Heart right ventricle (tissue), 16 donors: ENCODE measurements around the gene ZNF891. TPM values are rescaled to one million over a fixed set of nuclear protein-coding genes. Genes with fewer than 3 reads are reported as not detected.

Experiments
- ATAC-seq, 8 donors: fragments of 200-7000 bp; cut with Tn5 transposase; one replicate each; pipeline ENCODE4 v1.9.1; 2020; ENCODE audit warnings: mild to moderate bottlenecking in 8 of 8, moderate library complexity in 8 of 8, moderate number of reproducible peaks in 1 of 8
- DNase-seq, 2 donors: peaks; one replicate each; pipeline ENCODE4 v3.0.0-alpha.2; 2020
- H3K27ac ChIP-seq, 10 donors: fragments of 200-600 bp; sonication (generic) in 2 of 10; one replicate each; pipeline versions ENCODE4 v1.5.0 to v1.8.0; 2020 to 2022; ENCODE audit warnings: mild to moderate bottlenecking in 3 of 10
- H3K27me3 ChIP-seq, 7 donors: fragments of 200-600 bp; one replicate each; pipeline ENCODE4 v1.8.0; 2021 to 2022; ENCODE audit warnings: mild to moderate bottlenecking in 2 of 7
- H3K36me3 ChIP-seq, 9 donors: fragments of 200-600 bp; sonication (generic) in 1 of 9; one replicate each; pipeline versions ENCODE4 v1.5.0 to v1.8.0; 2020 to 2022; ENCODE audit warnings: mild to moderate bottlenecking in 2 of 9
- H3K4me1 ChIP-seq, 9 donors: fragments of 200-600 bp; sonication (generic) in 1 of 9; one replicate each; pipeline versions ENCODE4 v1.5.0 to v1.8.0; 2020 to 2022; ENCODE audit warnings: mild to moderate bottlenecking in 4 of 9
- H3K4me3 ChIP-seq, 10 donors: fragments of 200-600 bp; sonication (generic) in 2 of 10; one replicate each; pipeline versions ENCODE4 v1.5.0 to v1.8.0; 2020 to 2022; ENCODE audit warnings: mild to moderate bottlenecking in 7 of 10, moderate library complexity in 2 of 10
- H3K9me3 ChIP-seq, 11 donors: fragments of 200-600 bp in 10 of 11; sonication (generic) in 2 of 11; one replicate each; pipeline versions ENCODE4 v1.5.0 to v1.8.0; 2013 to 2022; ENCODE audit warnings: mild to moderate bottlenecking in 2 of 11, control low read depth in 1 of 11, moderate library complexity in 1 of 11
- CTCF ChIP-seq, 9 donors: fragments of 200-600 bp; sonication (generic) in 2 of 9; IDR thresholded peaks; one replicate each; pipeline versions ENCODE4 v1.5.0 to v1.8.0; 2021 to 2022; ENCODE audit warnings: antibody characterized with exemption in 9 of 9, mild to moderate bottlenecking in 5 of 9, moderate library complexity in 1 of 9
- WGBS, 2 donors: extraction: QIAGEN DNeasy Blood & Tissue Kit; methylation state at CpG; one replicate each; pipeline ENCODE4 v1.1.7; 2013; ENCODE audit warnings: inconsistent platforms in 1 of 2; 5-methylcytosine and 5-hydroxymethylcytosine counted together
- intact Hi-C, 10 donors: fragments of 100-400 bp; cut with DNase I; formaldehyde crosslinking; loops; one replicate each; pipeline versions ENCODE4 v1.11.1 to v1.14.2; 2022
- polyA plus RNA-seq, 2 donors: library from polyadenylated mRNA; stranded (reverse); fragments of 200-250 nt; gene quantifications; one replicate each; pipeline ENCODE4 v1.2.3, GENCODE V29; 2013
- total RNA-seq, 10 donors: library from RNA; stranded (reverse); fragmentation: NEBNext Ultra II Directional in 3 of 10; extraction: Animal tissue kit (Norgen Biotek cat#: 25700) in 3 of 10; gene quantifications; one replicate each; pipeline versions ENCODE4 v1.2.1 to v1.2.4, GENCODE V29; 2021 to 2023
- donor health status: Arrhythmogenic right ventricular cardiomyopathy.
- donor health status: ischemic (EF 13 %, LVEDD 7.1; RV severe dilation, severe dysfunction).
- donor health status: healthy with polysubstance abuse.
- donor health status: DM: no; HTN: yes; CAD: no.
- donor health status: DM: no; HTN: no; CAD: no.
- donor health status: ischemic (EF 25% LVEDD 6.9; RV normal size, moderate dysfunction).
- donor health status: ischemic (EF 25% LVEDD 5.7; RV mildly dilated, moderate dysfunction).
- donor health status: healthy.
- donor health status: DM: yes; HTN: yes; CAD: no.
- donor health status: Ischemic cardiomyopathy.
- donor health status: ischemic (EF 35%, LVEDD 5.7; RV mildly dilated, moderate dysfunction).
- donor health status: nonischemic (EF 11% LVEDD 7.7; RV severe dilation, severe dysfunction).
- donor health status: DM: yes; HTN: yes; CAD: no.
- donor health status: PGD.
- donor health status: ischemic (EF 29% LVEDD 5.4; RV normal size, mild dysfunction).
- donor health status: nonischemic (EF 23%, LVEDD 6.1; RV moderate dilation, normal function).

Gene ZNF891
- total and polyA plus RNA-seq, 12 donors: 0.23 to 1.2 (median 0.88) TPM

DNA sequence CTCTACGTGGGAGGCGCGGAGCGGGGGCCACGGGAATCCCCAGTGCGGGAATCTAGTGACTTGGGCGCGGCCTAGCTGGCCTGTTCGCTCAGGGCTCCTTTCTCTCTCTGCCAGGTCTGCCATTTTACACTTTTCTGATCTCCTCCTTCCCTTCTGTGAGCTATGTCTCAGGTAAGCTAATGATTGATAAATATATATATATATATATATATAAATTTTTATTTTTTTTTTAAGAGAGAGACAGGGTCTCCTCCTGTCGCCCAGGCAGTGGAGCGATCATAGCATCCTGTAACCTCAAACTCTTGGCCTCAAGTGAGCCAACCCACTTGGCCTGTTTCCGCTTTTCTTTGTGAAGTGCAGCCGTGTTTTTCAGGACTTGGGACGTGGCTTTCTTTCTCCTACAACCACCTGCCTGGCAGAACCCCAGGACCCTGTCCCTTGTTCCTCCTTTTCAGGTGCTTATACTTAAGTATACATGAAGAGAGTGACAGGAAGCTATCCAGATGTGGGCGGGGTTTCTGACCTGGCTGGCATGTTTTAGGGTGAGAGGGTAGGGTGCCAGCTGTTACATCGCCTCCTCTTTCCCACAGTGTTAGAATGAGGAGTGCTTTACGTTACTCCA is 48.8 kb downstream of the ZNF891 start:
- WGBS, 2 donors: 23 to 26% methylated on average over 17 of the region's 17 CpGs
- H3K27me3 ChIP-seq: no peaks in the 10 kb centered on the region

GRCh38 chr12:133080368-133081158 is 49.5 kb downstream of the ZNF891 start, which contains the start of gene ZNF140:
Gene ZNF140, plus strand, starts transcription at chr12:133080923. Its CDS starts 398 bp downstream, at chr12:133081321.
- peak; percentile 95 to 97 for DNase-seq
- Histone ChIP-seq H3K36me3 (peaks cover 0 to 41% (median 33%) of the 10 kb centered on the region in 9 donors), H3K27ac (peak within 1 kb of the TSS; percentile 93 to 99 (median 96)), H3K27me3 (no peaks in the 10 kb centered on the region), H3K9me3 (peaks cover 0 to 88% (median 70%) of the 10 kb centered on the region in 11 donors), H3K4me3 (peak within 1 kb of the TSS; percentile 74 to 97 (median 80)), H3K4me1 (peaks cover 0 to 18% (median 11%) of the 10 kb centered on the region in 9 donors)
- peak; percentile 4 to 44 (median 22) for TF ChIP-seq CTCF (IDR thresholded peaks at IDR 0.05)
- intact Hi-C loops: loop anchor here in 7 of 10 donors (1.0 to 5.0 kb wide), 9 partner anchors 43 to 101 kb away; partner anchors contain the start of genes ZNF10 (in 5 of the 7), ZNF84 (in 5 of the 7), ZNF891 (in 5 of the 7) and ZNF26 (in 3 of the 7)
- ATAC-seq: peak; percentile 84 to 94 (median 87)
- WGBS, 2 donors: 0% methylated on average over 67 to 69 of the region's 69 CpGs

More for the DNA sequence above, 48.8 kb downstream of the ZNF891 start:
- intact Hi-C loops: loop anchor here in 5 of 10 donors (2.0 to 5.0 kb wide), 5 partner anchors 44 to 94 kb away; partner anchors contain the start of genes ZNF10 (in 2 of the 5), ZNF84 (in 2 of the 5), ZNF891 (in 2 of the 5) and ZNF26 (in 1 of the 5)
- peaks cover 0 to 18% (median 11%) of the 10 kb centered on the region in 9 donors for H3K4me1 ChIP-seq
- H3K4me3 ChIP-seq: peak overlapping the region; percentile 74 to 97 (median 80)
- H3K9me3 ChIP-seq: peaks cover 0 to 88% (median 71%) of the 10 kb centered on the region in 11 donors
- peaks cover 0 to 48% (median 40%) of the 10 kb centered on the region in 9 donors for H3K36me3 ChIP-seq
- DNase-seq: peak in 1 of 2 donors; percentile 11
- ATAC-seq: peak in 2 of 8 donors; percentile 4 to 20
- TF ChIP-seq CTCF (IDR thresholded peaks at IDR 0.05): no peak
- peak overlapping the region; percentile 93 to 99 (median 96) for H3K27ac ChIP-seq

DNA sequence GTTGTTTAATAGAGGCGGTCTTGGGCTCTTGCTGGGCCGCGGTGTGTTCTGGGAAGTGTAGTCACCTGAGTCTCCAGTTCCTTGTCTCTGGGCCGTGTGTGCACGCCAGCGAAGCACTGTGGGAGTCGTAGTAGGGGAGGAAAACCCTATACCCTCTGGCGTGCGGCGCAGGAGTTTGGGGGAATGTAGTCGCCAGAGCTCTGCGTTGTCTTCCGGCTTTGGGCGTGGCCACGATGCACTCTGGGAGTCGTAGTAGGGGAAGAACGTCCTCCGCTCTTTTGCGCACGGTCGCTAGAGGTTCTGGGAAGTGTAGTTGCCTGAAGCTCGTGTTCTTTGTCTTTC is 50.1 kb downstream of the ZNF891 start:
- H3K4me3 ChIP-seq: peak overlapping the region; percentile 74 to 97 (median 80)
- ATAC-seq (peak; percentile 93 to 98 (median 95)), DNase-seq (peak; percentile 98 to 99)
- H3K27ac ChIP-seq: peak overlapping the region; percentile 93 to 99 (median 96)
- no peaks in the 10 kb centered on the region for H3K27me3 ChIP-seq
- peaks cover 0 to 18% (median 11%) of the 10 kb centered on the region in 9 donors for H3K4me1 ChIP-seq
- no peak for TF ChIP-seq CTCF (IDR thresholded peaks at IDR 0.05)
- intact Hi-C loops: loop anchor here in 7 of 10 donors (1.0 to 5.0 kb wide), 9 partner anchors 43 to 101 kb away; partner anchors contain the start of genes ZNF10 (in 5 of the 7), ZNF84 (in 5 of the 7), ZNF891 (in 5 of the 7) and ZNF26 (in 3 of the 7)
- peaks cover 0 to 35% (median 27%) of the 10 kb centered on the region in 9 donors for H3K36me3 ChIP-seq
- peaks cover 0 to 88% (median 74%) of the 10 kb centered on the region in 11 donors for H3K9me3 ChIP-seq
- 0 to 2% methylated on average over 22 of the region's 22 CpGs for WGBS, 2 donors

- H3K9me3 ChIP-seq: peaks cover 0 to 100% (median 84%) of the 10 kb centered on the region in 11 donors
Measured at GRCh38 chr12:133073836-133074235, 56.2 kb downstream of the ZNF891 start.

More at GRCh38 chr12:133073836-133074235, 56.2 kb downstream of the ZNF891 start:
- no peak for TF ChIP-seq CTCF (IDR thresholded peaks at IDR 0.05)
- Histone ChIP-seq H3K4me1 (no peaks in the 10 kb centered on the region), H3K4me3 (no peak overlapping the region), H3K27ac (no peak overlapping the region), H3K27me3 (no peaks in the 10 kb centered on the region), H3K36me3 (no peaks in the 10 kb centered on the region)
- ATAC-seq (no peak), DNase-seq (no peak)
- WGBS, 2 donors: 85 to 88% methylated on average over 2 of the region's 2 CpGs
- intact Hi-C loops: no loop called here
